A673 (cell line): Measurements from ENCODE around the gene HIGD1C.

Experiments used
- CTCF ChIP-seq: fragments of 300-800, 200-600 bp; sonication (generic); conservative IDR thresholded peaks from 2 replicates; pipeline ENCODE4 v1.5.1; 2017; ENCODE audit warnings: low read depth, mild to moderate bottlenecking, antibody characterized with exemption, low read length, moderate library complexity, mixed read lengths
- EZH2 ChIP-seq: fragments of 200-600 bp; sonication (generic); IDR thresholded peaks from 2 replicates; pipeline ENCODE4 v1.6.1; 2017; ENCODE audit warnings: borderline replicate concordance, low read depth, mild to moderate bottlenecking, mixed read lengths, antibody characterized with exemption, low read length; ENCODE audit not compliant: poor library complexity, severe bottlenecking

- no peak for TF ChIP-seq CTCF
- TF ChIP-seq EZH2 = no peak
These were observed 17.1 kb upstream of the HIGD1C start for GRCh38 chr12:50934981-50935807.
